HL-60 (cell line): ENCODE results near the gene GRM8.

ENCODE experiments used
- DNase-seq, 2 experiments: peaks; one replicate each; pipeline ENCODE4 v3.0.0-alpha.2; 2010 to 2020; ENCODE audit warnings: low read depth in 1 of 2, low spot score in 1 of 2
- H3K27ac ChIP-seq: fragments of 250-450 bp; sonication (Bioruptor Pico); replicated peaks from 2 replicates; pipeline ENCODE4 v1.5.1; 2020; ENCODE audit warnings: mild to moderate bottlenecking, moderate library complexity
- H3K27me3 ChIP-seq: fragments of 250-450 bp; sonication (Bioruptor Pico); 2 replicates; pipeline ENCODE4 v1.5.1; 2021; ENCODE audit warnings: mild to moderate bottlenecking, moderate library complexity; ENCODE audit not compliant: insufficient read depth, poor library complexity, severe bottlenecking
- H3K4me3 ChIP-seq: replicated peaks from 2 replicates; pipeline ENCODE4 v1.5.1; 2011; ENCODE audit warnings: mild to moderate bottlenecking, control low read depth, low read length; ENCODE audit not compliant: insufficient read depth
- GABPA ChIP-seq: IDR thresholded peaks from 2 replicates; pipeline ENCODE4 v1.6.1; 2012; ENCODE audit warnings: low read depth
- POLR2AphosphoS5 ChIP-seq: IDR thresholded peaks from 2 replicates; pipeline ENCODE4 v1.6.1; 2012; ENCODE audit warnings: low read depth
- SPI1 ChIP-seq: IDR thresholded peaks from 2 replicates; pipeline ENCODE4 v1.6.1; 2012; ENCODE audit warnings: low read depth, mild to moderate bottlenecking, borderline replicate concordance
- TF ChIP-seq, protein P1 (sequence below): IDR thresholded peaks from one replicate; pipeline ENCODE4 v1.5.1; 2011; ENCODE audit warnings: low read length, control low read depth, inconsistent platforms; ENCODE audit not compliant: insufficient read depth
- TF ChIP-seq, protein P2 (sequence below): IDR thresholded peaks from 2 replicates; pipeline ENCODE4 v1.6.1; 2012; ENCODE audit warnings: low read depth; ENCODE audit not compliant: insufficient replicate concordance

Gene GRM8

DNA sequence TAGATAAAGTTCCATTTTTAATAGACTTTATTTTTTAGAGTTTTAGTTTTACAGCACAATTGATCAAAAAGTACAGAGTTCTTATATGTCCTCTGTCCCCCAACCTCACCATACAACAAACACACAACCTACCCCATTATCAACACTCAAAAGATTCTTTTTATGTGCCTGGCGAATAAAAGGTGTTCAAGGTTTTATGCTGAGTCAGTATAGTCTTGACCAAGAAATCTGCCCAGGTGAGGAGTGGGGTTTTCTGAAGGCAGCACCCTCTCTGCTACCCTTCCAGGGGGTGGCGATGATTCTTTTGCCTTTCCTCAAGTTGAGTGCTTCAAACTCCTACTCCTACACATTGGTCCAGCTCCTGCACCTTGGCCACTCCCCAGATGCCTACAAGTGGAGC, 222.9 kb downstream of the GRM8 start:
- DNase-seq: no peak
- no peak overlapping the region for H3K4me3 ChIP-seq
- no peak for TF ChIP-seq SPI1
- H3K27ac ChIP-seq: no peak overlapping the region
- H3K27me3 ChIP-seq: no peaks in the 10 kb centered on the region

DNA sequence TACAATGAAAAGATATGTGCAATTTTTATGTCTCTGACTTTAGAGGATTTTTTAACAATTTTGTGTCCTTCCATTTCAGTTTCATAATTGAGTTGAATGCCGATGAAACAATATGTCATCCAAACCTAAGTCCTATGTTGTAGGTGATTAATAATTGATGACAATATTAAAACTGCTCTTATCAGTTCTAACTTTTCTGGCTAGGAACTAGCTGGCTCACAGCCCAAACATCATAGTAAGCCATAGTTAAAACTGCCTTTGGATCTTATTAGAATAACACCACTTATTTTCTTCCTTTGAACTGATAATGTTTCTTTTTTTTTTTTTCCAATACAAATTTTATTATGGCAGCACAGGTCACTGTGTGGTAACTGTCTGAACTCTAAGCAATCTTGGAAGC, 230.9 kb downstream of the GRM8 start:
- DNase-seq: no peak
- no peak overlapping the region for H3K27ac ChIP-seq
- TF ChIP-seq SPI1 (no peak), POLR2AphosphoS5 (no peak), GABPA (no peak)
- TF ChIP-seq, protein P1, sequence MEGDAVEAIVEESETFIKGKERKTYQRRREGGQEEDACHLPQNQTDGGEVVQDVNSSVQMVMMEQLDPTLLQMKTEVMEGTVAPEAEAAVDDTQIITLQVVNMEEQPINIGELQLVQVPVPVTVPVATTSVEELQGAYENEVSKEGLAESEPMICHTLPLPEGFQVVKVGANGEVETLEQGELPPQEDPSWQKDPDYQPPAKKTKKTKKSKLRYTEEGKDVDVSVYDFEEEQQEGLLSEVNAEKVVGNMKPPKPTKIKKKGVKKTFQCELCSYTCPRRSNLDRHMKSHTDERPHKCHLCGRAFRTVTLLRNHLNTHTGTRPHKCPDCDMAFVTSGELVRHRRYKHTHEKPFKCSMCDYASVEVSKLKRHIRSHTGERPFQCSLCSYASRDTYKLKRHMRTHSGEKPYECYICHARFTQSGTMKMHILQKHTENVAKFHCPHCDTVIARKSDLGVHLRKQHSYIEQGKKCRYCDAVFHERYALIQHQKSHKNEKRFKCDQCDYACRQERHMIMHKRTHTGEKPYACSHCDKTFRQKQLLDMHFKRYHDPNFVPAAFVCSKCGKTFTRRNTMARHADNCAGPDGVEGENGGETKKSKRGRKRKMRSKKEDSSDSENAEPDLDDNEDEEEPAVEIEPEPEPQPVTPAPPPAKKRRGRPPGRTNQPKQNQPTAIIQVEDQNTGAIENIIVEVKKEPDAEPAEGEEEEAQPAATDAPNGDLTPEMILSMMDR: no peak
- TF ChIP-seq, protein P2, sequence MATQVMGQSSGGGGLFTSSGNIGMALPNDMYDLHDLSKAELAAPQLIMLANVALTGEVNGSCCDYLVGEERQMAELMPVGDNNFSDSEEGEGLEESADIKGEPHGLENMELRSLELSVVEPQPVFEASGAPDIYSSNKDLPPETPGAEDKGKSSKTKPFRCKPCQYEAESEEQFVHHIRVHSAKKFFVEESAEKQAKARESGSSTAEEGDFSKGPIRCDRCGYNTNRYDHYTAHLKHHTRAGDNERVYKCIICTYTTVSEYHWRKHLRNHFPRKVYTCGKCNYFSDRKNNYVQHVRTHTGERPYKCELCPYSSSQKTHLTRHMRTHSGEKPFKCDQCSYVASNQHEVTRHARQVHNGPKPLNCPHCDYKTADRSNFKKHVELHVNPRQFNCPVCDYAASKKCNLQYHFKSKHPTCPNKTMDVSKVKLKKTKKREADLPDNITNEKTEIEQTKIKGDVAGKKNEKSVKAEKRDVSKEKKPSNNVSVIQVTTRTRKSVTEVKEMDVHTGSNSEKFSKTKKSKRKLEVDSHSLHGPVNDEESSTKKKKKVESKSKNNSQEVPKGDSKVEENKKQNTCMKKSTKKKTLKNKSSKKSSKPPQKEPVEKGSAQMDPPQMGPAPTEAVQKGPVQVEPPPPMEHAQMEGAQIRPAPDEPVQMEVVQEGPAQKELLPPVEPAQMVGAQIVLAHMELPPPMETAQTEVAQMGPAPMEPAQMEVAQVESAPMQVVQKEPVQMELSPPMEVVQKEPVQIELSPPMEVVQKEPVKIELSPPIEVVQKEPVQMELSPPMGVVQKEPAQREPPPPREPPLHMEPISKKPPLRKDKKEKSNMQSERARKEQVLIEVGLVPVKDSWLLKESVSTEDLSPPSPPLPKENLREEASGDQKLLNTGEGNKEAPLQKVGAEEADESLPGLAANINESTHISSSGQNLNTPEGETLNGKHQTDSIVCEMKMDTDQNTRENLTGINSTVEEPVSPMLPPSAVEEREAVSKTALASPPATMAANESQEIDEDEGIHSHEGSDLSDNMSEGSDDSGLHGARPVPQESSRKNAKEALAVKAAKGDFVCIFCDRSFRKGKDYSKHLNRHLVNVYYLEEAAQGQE: no peak
- no peaks in the 10 kb centered on the region for H3K27me3 ChIP-seq
- H3K4me3 ChIP-seq: no peak overlapping the region

DNA sequence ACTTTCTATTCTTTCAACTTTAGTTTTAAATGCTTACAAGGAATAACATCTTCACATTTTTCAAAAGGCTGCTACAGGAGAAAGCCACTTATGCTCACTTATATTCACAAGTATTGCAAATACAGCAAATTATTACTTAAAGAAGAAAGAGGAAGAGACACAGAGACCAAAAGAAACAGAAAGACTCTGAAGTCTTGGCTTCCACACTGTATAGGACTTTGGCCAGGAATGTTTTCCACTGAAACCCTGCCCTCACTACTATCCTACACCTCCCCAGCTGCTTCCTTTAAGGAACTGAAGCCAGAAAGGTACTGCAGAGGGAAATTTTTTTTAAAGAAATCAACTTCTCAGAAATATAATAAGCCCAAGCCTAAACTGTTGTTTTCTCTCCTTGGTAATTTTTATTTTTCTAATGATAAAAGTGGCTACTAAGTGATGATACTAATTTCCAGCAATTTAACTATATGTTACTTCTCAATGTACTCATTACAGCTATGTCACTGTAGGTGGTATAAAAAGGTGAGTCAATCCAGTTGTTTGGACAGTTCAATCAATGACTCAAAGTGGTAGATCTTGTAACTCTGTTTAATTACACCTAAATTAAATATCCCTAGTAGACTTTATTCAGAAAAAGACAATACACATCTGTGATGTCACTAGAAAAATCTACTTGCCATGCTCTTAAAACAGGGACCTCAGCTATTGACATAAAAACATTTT, 231.6 kb downstream of the GRM8 start:
- H3K4me3 ChIP-seq: no peak overlapping the region
- no peak for DNase-seq

DNA sequence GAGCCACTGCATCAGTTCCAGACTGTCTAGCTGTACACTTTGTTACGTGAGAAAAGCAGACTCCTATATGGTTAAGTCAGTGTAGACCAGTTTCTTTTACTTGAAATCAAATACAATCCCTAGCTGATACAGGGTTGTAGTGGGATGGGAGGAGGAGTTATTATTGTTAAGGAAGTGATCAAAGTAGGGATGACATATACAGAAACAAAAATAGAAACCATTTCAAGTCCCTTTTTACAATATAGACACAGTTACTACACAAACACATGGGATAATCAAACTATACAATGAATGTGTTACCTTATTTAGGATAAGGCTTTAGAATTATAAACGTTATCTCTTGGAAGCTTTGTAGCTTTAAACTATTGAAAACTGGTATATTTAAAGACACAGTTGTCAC, 233.9 kb downstream of the GRM8 start:
- TF ChIP-seq, protein P1: no peak
- TF ChIP-seq POLR2AphosphoS5 (no peak), GABPA (no peak), SPI1 (no peak)
- TF ChIP-seq, protein P2: no peak
- no peak overlapping the region for H3K27ac ChIP-seq
- H3K27me3 ChIP-seq: no peaks in the 10 kb centered on the region
- H3K4me3 ChIP-seq: no peak overlapping the region
- DNase-seq: no peak

More for the DNA sequence above, 231.6 kb downstream of the GRM8 start:
- Histone ChIP-seq H3K27ac (no peak overlapping the region), H3K27me3 (no peaks in the 10 kb centered on the region)
- TF ChIP-seq GABPA (no peak), SPI1 (peak; percentile 70)

DNA sequence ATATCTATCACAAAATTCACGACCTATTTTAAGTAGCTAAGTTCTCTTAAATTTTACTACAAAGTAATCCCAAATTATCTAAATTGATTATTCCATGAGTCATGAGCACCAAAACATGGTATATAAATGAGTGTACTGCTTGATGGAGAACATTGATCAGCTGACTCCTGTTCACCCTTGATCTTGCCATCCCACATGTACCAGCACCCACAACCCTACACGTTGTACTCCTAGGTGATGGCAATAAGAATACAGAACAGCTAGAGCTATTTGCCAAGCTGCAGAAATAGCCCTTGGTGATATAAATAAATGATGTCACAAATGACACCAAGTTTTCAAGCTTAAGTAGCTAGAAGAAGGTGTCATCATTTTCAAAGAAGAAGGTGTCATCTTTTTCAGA, 235.5 kb downstream of the GRM8 start:
- no peak for DNase-seq
- no peak for TF ChIP-seq GABPA
- TF ChIP-seq POLR2AphosphoS5: no peak
- TF ChIP-seq, protein P1: no peak
- TF ChIP-seq, protein P2: no peak
- TF ChIP-seq SPI1: no peak
- H3K4me3 ChIP-seq: no peak overlapping the region
- no peaks in the 10 kb centered on the region for H3K27me3 ChIP-seq
- H3K27ac ChIP-seq: no peak overlapping the region
